ENCODE data around the gene ITGBL1.

The ITGBL1 gene

DNA sequence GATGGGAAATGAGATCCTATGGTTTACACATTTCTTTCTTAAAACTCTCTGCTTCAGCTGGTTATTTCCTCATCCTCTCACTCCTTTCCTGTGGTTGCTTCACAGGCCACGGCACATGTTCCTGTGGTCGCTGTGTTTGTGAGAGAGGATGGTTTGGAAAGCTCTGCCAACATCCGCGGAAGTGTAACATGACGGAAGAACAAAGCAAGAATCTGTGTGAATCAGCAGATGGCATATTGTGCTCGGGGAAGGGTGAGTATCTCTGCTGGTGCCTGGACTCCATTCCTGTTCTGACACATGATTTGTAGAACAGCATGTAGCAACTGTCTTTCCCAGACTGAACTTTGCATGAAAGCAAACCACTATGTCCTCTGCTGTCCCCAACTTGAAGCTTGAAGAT, 254.2 kb downstream of the ITGBL1 start:
- no peak for DNase-seq
- no peaks in the 10 kb centered on the region for H3K36me3 ChIP-seq
- H3K4me3 ChIP-seq (ENCODE audit: low read depth, low read length): no peak overlapping the region
- H3K9me3 ChIP-seq: no peaks in the 10 kb centered on the region; the same call in 1 of the 2 replicates
- no peak for TF ChIP-seq CTCF (IDR thresholded peaks at IDR 0.05; ENCODE audit: low read depth, low read length)
- H3K27me3 ChIP-seq: peaks cover 4% of the 10 kb centered on the region
- no peaks in the 10 kb centered on the region for H3K4me1 ChIP-seq

DNA sequence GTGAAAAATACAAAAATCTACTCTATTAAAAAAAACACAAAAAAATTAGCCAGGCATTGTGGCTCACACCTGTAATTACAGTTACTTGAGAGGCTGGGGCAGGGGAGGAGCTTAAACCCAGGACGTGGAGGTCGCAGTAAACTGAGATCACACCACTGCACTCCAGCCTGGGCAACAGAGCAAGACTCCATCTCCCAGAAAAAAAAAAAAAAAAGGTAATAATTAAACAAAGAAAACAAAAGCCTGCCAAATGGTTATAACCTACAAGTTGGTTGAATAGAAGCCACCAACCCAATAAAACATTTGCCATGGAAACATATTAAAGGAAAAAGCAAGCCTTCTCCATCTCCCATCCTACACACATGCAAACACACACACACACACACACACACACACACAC, 255.2 kb downstream of the ITGBL1 start:
- DNase-seq: no peak
- Histone ChIP-seq H3K36me3 (no peaks in the 10 kb centered on the region), H3K4me3 (ENCODE audit: low read depth, low read length) (no peak overlapping the region), H3K4me1 (no peaks in the 10 kb centered on the region), H3K27me3 (peaks cover 4% of the 10 kb centered on the region), H3K9me3 (no peaks in the 10 kb centered on the region; the same call in 1 of the 2 replicates)
- no peak for TF ChIP-seq CTCF (IDR thresholded peaks at IDR 0.05; ENCODE audit: low read depth, low read length)

DNA sequence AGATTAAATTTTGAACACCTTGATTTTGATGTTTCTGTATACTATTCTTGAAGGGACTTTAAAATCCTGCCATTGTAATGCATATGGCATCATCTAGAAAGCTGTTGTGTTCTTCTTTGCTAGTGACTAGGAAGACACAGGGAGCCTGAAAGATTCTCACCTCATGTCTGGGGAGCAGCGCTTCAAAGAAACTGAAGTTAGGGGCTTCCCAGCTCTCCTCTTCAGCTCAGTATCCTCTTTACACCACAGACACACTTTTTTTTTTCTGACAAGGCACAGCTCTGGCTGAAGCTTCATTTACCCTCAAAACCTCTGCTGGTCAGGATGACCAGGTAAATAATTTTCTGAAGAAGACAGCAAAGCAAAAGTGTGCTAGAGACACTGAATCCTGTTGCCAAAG, 255.6 kb downstream of the ITGBL1 start:
- Histone ChIP-seq H3K27me3 (peaks cover 4% of the 10 kb centered on the region), H3K4me1 (no peaks in the 10 kb centered on the region), H3K9me3 (no peaks in the 10 kb centered on the region; the same call in 1 of the 2 replicates), H3K36me3 (no peaks in the 10 kb centered on the region), H3K4me3 (ENCODE audit: low read depth, low read length) (no peak overlapping the region)
- no peak for DNase-seq
- TF ChIP-seq CTCF (IDR thresholded peaks at IDR 0.05; ENCODE audit: low read depth, low read length): no peak

DNA sequence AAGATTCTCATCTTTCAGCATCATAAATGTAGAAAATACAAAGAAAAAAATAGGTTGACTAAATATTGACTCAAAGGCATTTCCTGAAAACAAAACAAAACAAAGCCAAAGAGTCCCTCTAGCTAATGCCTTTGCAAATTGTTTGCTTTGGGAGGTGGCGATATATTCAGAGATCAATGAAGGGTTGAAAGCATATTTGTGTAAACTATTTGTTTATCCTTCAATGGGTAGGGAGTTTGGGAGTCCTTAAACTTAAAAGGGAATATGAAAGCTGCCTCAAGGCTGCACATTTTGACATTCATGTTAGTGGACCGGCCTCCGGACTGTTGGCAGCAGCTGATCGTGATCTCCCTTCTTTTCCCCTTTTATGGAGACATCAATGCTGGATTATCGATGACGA, 257.5 kb downstream of the ITGBL1 start:
- Histone ChIP-seq H3K4me3 (ENCODE audit: low read depth, low read length) (no peak overlapping the region), H3K9me3 (no peaks in the 10 kb centered on the region; the same call in 1 of the 2 replicates), H3K27me3 (no peaks in the 10 kb centered on the region; the same call in 1 of the 2 replicates), H3K4me1 (no peaks in the 10 kb centered on the region), H3K36me3 (no peaks in the 10 kb centered on the region)
- no peak for DNase-seq
- no peak for TF ChIP-seq CTCF (IDR thresholded peaks at IDR 0.05; ENCODE audit: low read depth, low read length)

DNA sequence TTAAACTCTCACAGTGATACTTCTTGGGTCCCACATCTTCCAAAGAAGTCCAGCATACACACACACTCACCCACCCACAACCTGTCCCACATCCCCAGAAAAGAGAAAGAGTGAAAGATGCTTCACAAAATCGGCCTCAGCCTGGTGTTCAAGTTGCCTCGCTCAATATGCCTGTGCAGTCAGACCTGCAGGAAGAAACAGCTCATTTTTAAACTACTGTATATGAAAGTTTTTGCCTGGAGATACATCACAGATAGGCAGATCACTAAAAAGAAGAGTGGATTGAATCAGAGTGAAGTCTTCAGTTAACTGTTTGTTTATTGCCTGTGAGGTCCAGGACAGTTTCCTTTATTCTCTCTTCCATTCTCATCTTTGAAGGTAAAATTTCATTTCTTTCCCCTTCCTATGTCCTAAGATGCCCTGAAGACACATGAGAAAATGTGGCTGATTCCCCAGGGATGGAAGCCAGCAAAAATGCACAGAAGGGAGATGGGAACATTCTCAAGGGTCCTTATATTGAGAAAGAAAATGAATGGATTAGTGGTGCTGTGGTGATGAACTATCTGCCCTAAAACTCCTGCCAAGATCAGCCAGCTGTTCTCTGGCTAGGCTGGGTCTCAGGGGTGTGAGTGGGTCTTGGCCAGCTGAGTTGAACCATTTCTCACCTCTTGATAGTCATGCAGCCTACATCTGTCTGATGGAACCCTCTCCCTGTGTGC, 259.0 kb downstream of the ITGBL1 start:
- Histone ChIP-seq H3K36me3 (no peaks in the 10 kb centered on the region), H3K27me3 (no peaks in the 10 kb centered on the region; the same call in 1 of the 2 replicates), H3K9me3 (no peaks in the 10 kb centered on the region; the same call in 1 of the 2 replicates), H3K4me3 (ENCODE audit: low read depth, low read length) (no peak overlapping the region), H3K4me1 (no peaks in the 10 kb centered on the region)
- no peak for TF ChIP-seq CTCF (IDR thresholded peaks at IDR 0.05; ENCODE audit: low read depth, low read length)
- no peak for DNase-seq

- Histone ChIP-seq H3K36me3 (no peaks in the 10 kb centered on the region), H3K27me3 (no peaks in the 10 kb centered on the region; the same call in 1 of the 2 replicates), H3K9me3 (no peaks in the 10 kb centered on the region; the same call in 1 of the 2 replicates), H3K4me3 (ENCODE audit: low read depth, low read length) (no peak overlapping the region), H3K4me1 (no peaks in the 10 kb centered on the region)
- no peak for TF ChIP-seq CTCF (IDR thresholded peaks at IDR 0.05; ENCODE audit: low read depth, low read length)
- no peak for DNase-seq
These were observed 259.5 kb downstream of the ITGBL1 start for GRCh38 chr13:101712026-101712348.
